Uterus (tissue), 4 donors: Measurements from ENCODE around the gene CHST11. TPM values are rescaled to one million over a fixed set of nuclear protein-coding genes. Genes with fewer than 3 reads are reported as not detected.

ENCODE experiments used
- DNase-seq, 2 donors: peaks; one replicate each; pipeline ENCODE4 v3.0.0-alpha.2; 2019 to 2020
- H3K27ac ChIP-seq, 2 donors: fragments of 200-600 bp; sonication (generic); 1 replicate in 1 of 2; 2 replicates in 1 of 2; pipeline ENCODE4 v1.5.1; 2016 to 2018
- H3K27me3 ChIP-seq, 2 donors: fragments of 200-600 bp; sonication (generic); one replicate each; pipeline ENCODE4 v1.5.1; 2018 to 2019; ENCODE audit warnings: control low read depth in 1 of 2
- H3K36me3 ChIP-seq, 2 donors: fragments of 200-600 bp; sonication (generic); one replicate each; pipeline ENCODE4 v1.5.1; 2019; ENCODE audit warnings: control low read depth in 1 of 2
- H3K4me1 ChIP-seq, 2 donors: fragments of 200-600 bp; sonication (generic); one replicate each; pipeline ENCODE4 v1.5.1; 2018 to 2019; ENCODE audit warnings: control low read depth in 1 of 2
- H3K4me3 ChIP-seq, 2 donors: fragments of 200-600 bp; sonication (generic); 1 replicate in 1 of 2; 2 replicates in 1 of 2; pipeline ENCODE4 v1.5.1; 2018 to 2019; ENCODE audit warnings: mild to moderate bottlenecking in 1 of 2
- H3K9me3 ChIP-seq, 2 donors: fragments of 200-600 bp; sonication (generic); one replicate each; pipeline ENCODE4 v1.5.1; 2019; ENCODE audit warnings: control low read depth in 1 of 2
- CTCF ChIP-seq, 4 experiments: fragments of 200-600 bp in 2 of 4; fragments of 450-650 bp in 2 of 4; sonication (generic) in 2 of 4; IDR thresholded peaks; one replicate each; pipeline ENCODE4 v1.5.1; 2016 to 2019; ENCODE audit warnings: antibody characterized with exemption in 4 of 4, mild to moderate bottlenecking in 2 of 4, moderate library complexity in 1 of 4
- POLR2A ChIP-seq, 2 donors: fragments of 450-650 bp; IDR thresholded peaks; one replicate each; pipeline ENCODE4 v1.6.1; 2016; ENCODE audit warnings: antibody characterized with exemption in 2 of 2, mild to moderate bottlenecking in 1 of 2, moderate library complexity in 1 of 2
- intact Hi-C: fragments of 100-400 bp; cut with DNase I; formaldehyde crosslinking; loops from one replicate; pipeline ENCODE4 v1.15.1; 2023; ENCODE audit warnings: low total_unique reads
- total RNA-seq, 4 donors: library from RNA; depleted of rRNA in 3 of 4; stranded (reverse); fragments of >200 nt in 3 of 4; gene quantifications; one replicate each; pipeline versions ENCODE4 v1.1.0 to v1.2.4, GENCODE V29; 2014 to 2023
- donor health status: DM: yes; HTN: yes; CAD: no.

The CHST11 gene
- total RNA-seq, 4 donors from 2014 or later: 21.0 to 82.1 (median 58.7) TPM

DNA sequence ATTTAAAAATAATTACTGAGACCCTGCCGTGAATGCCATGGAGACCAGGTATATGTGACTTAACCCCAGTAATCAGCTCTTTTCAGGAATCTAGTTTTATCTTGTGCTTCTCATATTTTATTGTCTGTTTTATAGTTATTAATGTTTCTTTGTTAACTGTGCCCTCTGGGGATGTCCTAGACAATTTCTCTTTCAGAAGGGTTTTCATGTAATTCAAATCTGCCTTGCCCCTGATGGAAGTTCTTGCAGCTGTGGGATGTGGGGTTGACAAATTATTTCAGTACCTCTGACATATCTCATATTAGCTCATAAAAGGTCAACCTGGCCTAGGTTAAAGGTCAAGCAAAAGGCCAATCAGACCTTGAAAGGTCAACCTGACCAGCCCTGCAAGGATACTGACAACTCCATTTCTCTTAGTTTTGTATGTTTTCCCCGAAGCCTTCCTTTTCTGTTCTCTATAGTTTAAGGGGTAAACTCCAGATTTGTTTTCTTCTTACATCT, 319.0 kb downstream of the CHST11 start:
- DNase-seq: no peak
- no peaks in the 10 kb centered on the region for H3K4me1 ChIP-seq
- intact Hi-C loops: no loop called here
- TF ChIP-seq CTCF (IDR thresholded peaks at IDR 0.05) (no peak), POLR2A (IDR thresholded peaks at IDR 0.05) (no peak)
- no peaks in the 10 kb centered on the region for H3K36me3 ChIP-seq
- H3K4me3 ChIP-seq: no peak overlapping the region
- H3K27me3 ChIP-seq: no peaks in the 10 kb centered on the region
- peaks cover 0 to 6% of the 10 kb centered on the region in 2 donors for H3K9me3 ChIP-seq
- no peak overlapping the region for H3K27ac ChIP-seq

GRCh38 chr12:104779134-104779533, 322.4 kb downstream of the CHST11 start:
- intact Hi-C loops: no loop called here
- no peak for DNase-seq
- no peaks in the 10 kb centered on the region for H3K36me3 ChIP-seq
- TF ChIP-seq CTCF (IDR thresholded peaks at IDR 0.05): no peak
- TF ChIP-seq POLR2A (IDR thresholded peaks at IDR 0.05): no peak
- no peaks in the 10 kb centered on the region for H3K9me3 ChIP-seq
- H3K27me3 ChIP-seq: no peaks in the 10 kb centered on the region
- H3K4me3 ChIP-seq: no peak overlapping the region
- H3K4me1 ChIP-seq: no peaks in the 10 kb centered on the region
- H3K27ac ChIP-seq: no peak overlapping the region

GRCh38 chr12:104782296-104782695, 325.5 kb downstream of the CHST11 start:
- Histone ChIP-seq H3K9me3 (no peaks in the 10 kb centered on the region), H3K4me3 (no peak overlapping the region), H3K27ac (no peak overlapping the region), H3K27me3 (no peaks in the 10 kb centered on the region), H3K4me1 (no peaks in the 10 kb centered on the region), H3K36me3 (no peaks in the 10 kb centered on the region)
- no peak for DNase-seq
- intact Hi-C loops: no loop called here
- TF ChIP-seq POLR2A (IDR thresholded peaks at IDR 0.05): no peak
- TF ChIP-seq CTCF (IDR thresholded peaks at IDR 0.05): no peak

GRCh38 chr12:104784592-104784991, 327.8 kb downstream of the CHST11 start:
- DNase-seq: no peak
- Histone ChIP-seq H3K9me3 (no peaks in the 10 kb centered on the region), H3K4me1 (no peaks in the 10 kb centered on the region), H3K27ac (no peak overlapping the region), H3K27me3 (no peaks in the 10 kb centered on the region), H3K4me3 (no peak overlapping the region), H3K36me3 (no peaks in the 10 kb centered on the region)
- intact Hi-C loops: no loop called here
- TF ChIP-seq CTCF (IDR thresholded peaks at IDR 0.05) (no peak), POLR2A (IDR thresholded peaks at IDR 0.05) (no peak)

DNA sequence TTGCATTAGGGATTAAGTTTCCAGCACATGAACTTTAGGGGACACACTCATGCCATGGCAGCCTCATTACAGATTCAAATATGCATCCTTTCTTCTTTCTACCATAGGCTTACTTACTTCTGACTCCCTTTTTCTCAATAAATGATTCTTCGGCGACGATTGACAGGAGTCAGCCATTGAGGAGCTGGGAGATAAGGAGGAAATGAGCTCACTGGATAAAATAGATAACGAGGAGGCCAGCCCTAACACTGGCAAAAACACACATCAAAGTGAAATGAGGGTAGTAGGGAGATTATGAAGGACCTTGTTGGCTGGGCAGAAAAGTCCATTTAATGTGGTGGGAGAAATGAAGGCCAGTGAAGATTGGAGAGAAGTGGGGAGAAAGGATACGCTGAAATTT, 329.1 kb downstream of the CHST11 start:
- H3K36me3 ChIP-seq: no peaks in the 10 kb centered on the region
- TF ChIP-seq POLR2A (IDR thresholded peaks at IDR 0.05) (no peak), CTCF (IDR thresholded peaks at IDR 0.05) (no peak)
- intact Hi-C loops: no loop called here

More for the DNA sequence above, 329.1 kb downstream of the CHST11 start:
- no peak for DNase-seq
- no peak overlapping the region for H3K4me3 ChIP-seq
- no peak overlapping the region for H3K27ac ChIP-seq
- no peaks in the 10 kb centered on the region for H3K9me3 ChIP-seq
- H3K27me3 ChIP-seq: no peaks in the 10 kb centered on the region
- H3K4me1 ChIP-seq: no peaks in the 10 kb centered on the region
